Activated T-helper 1 cell treated with Interleukin-2 at 50 U/mL for 16 hours (primary cell): Measurements from ENCODE around the gene CYP2A7.
"Not testable (repeated sequence)": the region's sequence is repeated elsewhere in the genome, so short reads cannot be mapped to it uniquely, and the experiment has no call there.

Experiments used
- DNase-seq: peaks from one replicate; pipeline ENCODE4 v3.0.0-alpha.2; 2020; ENCODE audit warnings: low read depth

The CYP2A7 gene

GRCh38 chr19:40842012-40842411 lies 40.0 kb downstream of the CYP2A7 start:
- DNase-seq, result not testable (repeated sequence)

- not testable (repeated sequence) for DNase-seq
Observed at GRCh38 chr19:40838477-40838876, 43.6 kb downstream of the CYP2A7 start.

GRCh38 chr19:40836754-40837429 lies 45.1 kb downstream of the CYP2A7 start:
- no peak for DNase-seq

GRCh38 chr19:40833728-40834533 lies 48.1 kb downstream of the CYP2A7 start:
- DNase-seq, result not testable (repeated sequence)

- DNase-seq, result not testable (repeated sequence)
Observed at GRCh38 chr19:40832431-40832790, 49.6 kb downstream of the CYP2A7 start.

GRCh38 chr19:40831502-40832430 lies 50.3 kb downstream of the CYP2A7 start:
- no peak for DNase-seq

GRCh38 chr19:40830741-40831140 lies 51.3 kb downstream of the CYP2A7 start:
- DNase-seq, result not testable (repeated sequence)

GRCh38 chr19:40829205-40829604 lies 52.8 kb downstream of the CYP2A7 start:
- no peak for DNase-seq

- no peak for DNase-seq
Observed at GRCh38 chr19:40827386-40828247, 54.4 kb downstream of the CYP2A7 start.

- DNase-seq, result peak; percentile 53
Observed at GRCh38 chr19:40826699-40827385, 55.2 kb downstream of the CYP2A7 start.

GRCh38 chr19:40826312-40826698 lies 55.7 kb downstream of the CYP2A7 start:
- DNase-seq, result not testable (repeated sequence)

GRCh38 chr19:40825460-40826095 lies 56.5 kb downstream of the CYP2A7 start:
- DNase-seq, result not testable (repeated sequence)
